HG03064 (cell line): ENCODE measurements around the gene ABCB1.
"Not testable (repeated sequence)": the region's sequence is repeated elsewhere in the genome, so short reads cannot be mapped to it uniquely, and the experiment has no call there.

Experiments
- ATAC-seq: cut with Tn5 transposase; IDR thresholded peaks from one replicate; pipeline ENCODE4 v1.9.1; 2021; ENCODE audit warnings: low read depth; ENCODE audit not compliant: unreplicated experiment

The ABCB1 gene

GRCh38 chr7:87580636-87581035, 20.0 kb downstream of the ABCB1 start:
- ATAC-seq, result no peak

GRCh38 chr7:87575521-87575920, 25.2 kb downstream of the ABCB1 start:
- no peak for ATAC-seq

GRCh38 chr7:87574630-87575029, 26.1 kb downstream of the ABCB1 start:
- ATAC-seq, result no peak

- ATAC-seq, result not testable (repeated sequence)
Observed at GRCh38 chr7:87572513-87572912, 28.2 kb downstream of the ABCB1 start.

- no peak for ATAC-seq
Observed at GRCh38 chr7:87570178-87570577, 30.5 kb downstream of the ABCB1 start.

- ATAC-seq, result no peak
Observed at GRCh38 chr7:87567052-87567451, 33.6 kb downstream of the ABCB1 start.

GRCh38 chr7:87566311-87566900, 34.3 kb downstream of the ABCB1 start:
- no peak for ATAC-seq

GRCh38 chr7:87565877-87566276, 34.8 kb downstream of the ABCB1 start:
- no peak for ATAC-seq

GRCh38 chr7:87564296-87564963, 36.3 kb downstream of the ABCB1 start:
- no peak for ATAC-seq

- ATAC-seq, result no peak
Observed at GRCh38 chr7:87561702-87562101, 39.0 kb downstream of the ABCB1 start.

- no peak for ATAC-seq
Observed at GRCh38 chr7:87561102-87561501, 39.6 kb downstream of the ABCB1 start.

- no peak for ATAC-seq
Observed at GRCh38 chr7:87552351-87552900, 48.3 kb downstream of the ABCB1 start.

- no peak for ATAC-seq
Observed at GRCh38 chr7:87548123-87548919, 52.4 kb downstream of the ABCB1 start.

GRCh38 chr7:87545760-87546159, 54.9 kb downstream of the ABCB1 start:
- ATAC-seq, result no peak

- no peak for ATAC-seq
Observed at GRCh38 chr7:87543623-87544022, 57.1 kb downstream of the ABCB1 start.

GRCh38 chr7:87541648-87542047, 59.0 kb downstream of the ABCB1 start:
- ATAC-seq, result no peak

GRCh38 chr7:87538052-87538451, 62.6 kb downstream of the ABCB1 start:
- no peak for ATAC-seq

- ATAC-seq, result no peak
Observed at GRCh38 chr7:87534072-87534471, 66.6 kb downstream of the ABCB1 start.

- no peak for ATAC-seq
Observed at GRCh38 chr7:87530126-87530525, 70.6 kb downstream of the ABCB1 start.

- ATAC-seq, result no peak
Observed at GRCh38 chr7:87528730-87529129, 72.0 kb downstream of the ABCB1 start.

- ATAC-seq, result no peak
Observed at GRCh38 chr7:87518735-87519134, 81.9 kb downstream of the ABCB1 start.
